B cell (primary cell): ENCODE measurements around the gene PTPRU. TPM values are rescaled to one million over a fixed set of nuclear protein-coding genes. Genes with fewer than 3 reads are reported as not detected.
"Not testable (repeated sequence)": the region's sequence is repeated elsewhere in the genome, so short reads cannot be mapped to it uniquely, and the experiment has no call there.

Source experiments
- ATAC-seq: fragments of 200-7000 bp; cut with Tn5 transposase; one replicate; pipeline ENCODE4 v1.10.0; 2021; ENCODE audit warnings: low read depth, mild to moderate bottlenecking, moderate number of reproducible peaks, moderate library complexity
- CTCF ChIA-PET: fragments of 350-600 bp; sonication (Branson Sonifier 250); formaldehyde crosslinking; loops from one replicate; lab custom pipeline; 2021; ENCODE audit warnings: antibody characterized with exemption, inconsistent platforms; lab: Charles Lee
- POLR2A ChIA-PET: fragments of 350-600 bp; sonication (Branson Sonifier 250); formaldehyde crosslinking; loops from one replicate; lab custom pipeline; 2021; ENCODE audit warnings: antibody characterized with exemption; lab: Charles Lee
- DNase-seq: peaks from one replicate; pipeline ENCODE4 v3.0.0; 2013
- H2AFZ ChIP-seq: 2 replicates; pipeline ENCODE4 v1.6.1; 2012; ENCODE audit warnings: mild to moderate bottlenecking, low read depth, low read length; ENCODE audit not compliant: insufficient read depth, poor library complexity, severe bottlenecking
- H3K27ac ChIP-seq, 2 donors: 1 replicate in 1 of 2; 2 replicates in 1 of 2; pipeline ENCODE4 v1.5.1; 2012 to 2013; ENCODE audit warnings: low read length in 2 of 2, mild to moderate bottlenecking in 2 of 2, moderate library complexity in 1 of 2
- H3K27me3 ChIP-seq, 4 experiments: fragments of 200-600 bp in 1 of 4; sonication (generic) in 1 of 4; replicated peaks in 1 of 4; 1 replicate in 2 of 4; 2 replicates in 2 of 4; pipeline versions ENCODE4 v1.6.1 to v1.7.0; 2013 to 2016; ENCODE audit warnings: low read length in 3 of 4, mild to moderate bottlenecking in 2 of 4, mixed read lengths in 1 of 4, moderate library complexity in 1 of 4; ENCODE audit not compliant: insufficient read depth in 4 of 4, control insufficient read depth in 3 of 4; ENCODE audit errors: control extremely low read depth in 1 of 4
- H3K36me3 ChIP-seq, 2 experiments: replicated peaks in 1 of 2; 1 replicate in 1 of 2; 2 replicates in 1 of 2; pipeline versions ENCODE4 v1.6.1 to v1.7.1; 2013; ENCODE audit warnings: low read length in 1 of 2; ENCODE audit not compliant: insufficient read depth in 2 of 2, control insufficient read depth in 1 of 2; ENCODE audit errors: control extremely low read depth in 1 of 2, extremely low read depth in 1 of 2
- H3K4me1 ChIP-seq, 2 donors: fragments of 200-600 bp in 1 of 2; sonication (generic) in 1 of 2; 1 replicate in 1 of 2; 2 replicates in 1 of 2; pipeline versions ENCODE4 v1.5.1 to v1.6.1; 2013 to 2017; ENCODE audit warnings: low read length in 2 of 2; ENCODE audit not compliant: control insufficient read depth in 2 of 2, insufficient read depth in 2 of 2
- H3K4me2 ChIP-seq: replicated peaks from 2 replicates; pipeline ENCODE3; 2012; ENCODE audit warnings: mild to moderate bottlenecking, low read depth, low read length; ENCODE audit not compliant: poor library complexity, severe bottlenecking
- H3K4me3 ChIP-seq, 5 experiments: fragments of 200-600 bp in 1 of 5; sonication (generic) in 1 of 5; 1 replicate in 3 of 5; 2 replicates in 2 of 5; pipeline versions ENCODE4 v1.5.1 to v1.7.0; 2011 to 2016; ENCODE audit warnings: low read length in 4 of 5, mild to moderate bottlenecking in 4 of 5, low read depth in 2 of 5, control low read depth in 1 of 5, moderate library complexity in 1 of 5; ENCODE audit not compliant: insufficient read depth in 1 of 5; ENCODE audit errors: control extremely low read depth in 1 of 5, extremely low read depth in 1 of 5
- H3K79me2 ChIP-seq: fragments of 200-600 bp; sonication (generic); one replicate; pipeline ENCODE4 v1.6.0; 2016; ENCODE audit warnings: low read length; ENCODE audit not compliant: control insufficient read depth, insufficient read depth
- H3K9ac ChIP-seq: fragments of 200-600 bp; sonication (generic); 2 replicates; pipeline ENCODE4 v1.6.1; 2017; ENCODE audit warnings: mild to moderate bottlenecking, low read length, moderate library complexity
- H3K9me3 ChIP-seq, 3 donors: one replicate each; pipeline versions ENCODE4 v1.6.1 to v1.7.1; 2013; ENCODE audit warnings: low read length in 2 of 3; ENCODE audit not compliant: control insufficient read depth in 2 of 3, insufficient read depth in 1 of 3; ENCODE audit errors: control extremely low read depth in 1 of 3
- H4K20me1 ChIP-seq: 2 replicates; pipeline ENCODE4 v1.6.0; 2012; ENCODE audit warnings: mild to moderate bottlenecking, low read length; ENCODE audit not compliant: insufficient read depth, control insufficient read depth, poor library complexity, severe bottlenecking
- H3K27ac Mint-ChIP-seq: one replicate; pipeline ENCODE4 v1.8.0; 2021; ENCODE audit warnings: mixed read lengths
- H3K27me3 Mint-ChIP-seq: one replicate; pipeline ENCODE4 v1.8.0; 2021; ENCODE audit warnings: mixed read lengths
- H3K4me1 Mint-ChIP-seq: one replicate; pipeline ENCODE4 v1.8.0; 2021; ENCODE audit warnings: mixed read lengths
- H3K4me3 Mint-ChIP-seq: one replicate; pipeline ENCODE4 v1.8.0; 2021; ENCODE audit warnings: mixed read lengths
- H3K9me3 Mint-ChIP-seq: one replicate; pipeline ENCODE4 v1.8.0; 2022; ENCODE audit warnings: mixed read lengths; ENCODE audit not compliant: insufficient read depth
- EZH2 ChIP-seq: IDR thresholded peaks from 2 replicates; pipeline ENCODE4 v1.6.1; 2012; ENCODE audit warnings: borderline replicate concordance, low read depth, mild to moderate bottlenecking, moderate library complexity, low read length; ENCODE audit not compliant: insufficient read depth, poor library complexity, severe bottlenecking
- WGBS: methylation state at CpG from one replicate; pipeline ENCODE4 v1.1.5; 2013; ENCODE audit warnings: missing lambda C conversion rate; ENCODE audit not compliant: insufficient coverage; 5-methylcytosine and 5-hydroxymethylcytosine counted together
- intact Hi-C: fragments of 100-400 bp; cut with micrococcal nuclease; formaldehyde crosslinking; loops from one replicate; pipeline ENCODE4 v1.10.0; 2022
- polyA plus RNA-seq: library from polyadenylated mRNA; depleted of rRNA; stranded (reverse); fragments of >200 nt; gene quantifications from 2 replicates; pipeline ENCODE4 v1.2.3, GENCODE V29; 2012
- total RNA-seq, 2 donors: library from RNA; stranded (reverse); fragments of 120-200 nt in 1 of 2; gene quantifications; 1 replicate in 1 of 2; 2 replicates in 1 of 2; pipeline versions ENCODE4 v1.2.3 to v1.2.4, GENCODE V29; 2013 to 2022
- TF ChIP-seq, protein P1 (sequence below): fragments of 200-600 bp; IDR thresholded peaks from one replicate; pipeline ENCODE4 v1.8.0; 2022; ENCODE audit warnings: antibody characterized with exemption, mild to moderate bottlenecking

Gene PTPRU
- total and polyA plus RNA-seq, 2 donors (not counting 1 experiment from before 2014, with no cell fraction given): 0.10 to 0.25 TPM

DNA sequence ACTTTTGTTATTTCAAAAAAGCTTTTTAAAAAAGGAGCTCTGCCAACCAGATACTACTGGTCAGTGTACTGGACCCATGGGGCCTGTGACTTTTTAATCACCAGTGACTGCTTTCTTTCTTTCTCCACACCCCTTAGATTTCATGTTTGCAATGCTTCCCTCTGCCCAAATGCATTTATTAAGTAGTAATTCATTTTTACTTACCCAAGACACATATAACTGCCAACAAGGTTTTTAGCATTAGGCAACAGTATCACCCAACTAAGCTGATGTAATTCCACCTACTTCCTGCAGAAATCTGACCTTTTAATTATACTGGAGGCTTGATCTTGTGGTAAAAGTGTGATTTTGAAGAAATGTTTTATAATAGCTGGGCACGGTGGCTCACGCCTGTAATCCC lies 18.1 kb upstream of the PTPRU start:
- peaks cover 0 to 36% of the 10 kb centered on the region in 2 experiments for H3K36me3 ChIP-seq
- no peak overlapping the region for H3K4me3 ChIP-seq
- DNase-seq (no peak), ATAC-seq (no peak)
- H3K4me1 Mint-ChIP-seq: no peaks in the 10 kb centered on the region
- H3K27me3 Mint-ChIP-seq: no peaks in the 10 kb centered on the region
- H3K4me1 ChIP-seq: no peaks in the 10 kb centered on the region
- H3K27ac Mint-ChIP-seq: no peak overlapping the region
- no peak overlapping the region for H3K9ac ChIP-seq
- TF ChIP-seq, protein P1, sequence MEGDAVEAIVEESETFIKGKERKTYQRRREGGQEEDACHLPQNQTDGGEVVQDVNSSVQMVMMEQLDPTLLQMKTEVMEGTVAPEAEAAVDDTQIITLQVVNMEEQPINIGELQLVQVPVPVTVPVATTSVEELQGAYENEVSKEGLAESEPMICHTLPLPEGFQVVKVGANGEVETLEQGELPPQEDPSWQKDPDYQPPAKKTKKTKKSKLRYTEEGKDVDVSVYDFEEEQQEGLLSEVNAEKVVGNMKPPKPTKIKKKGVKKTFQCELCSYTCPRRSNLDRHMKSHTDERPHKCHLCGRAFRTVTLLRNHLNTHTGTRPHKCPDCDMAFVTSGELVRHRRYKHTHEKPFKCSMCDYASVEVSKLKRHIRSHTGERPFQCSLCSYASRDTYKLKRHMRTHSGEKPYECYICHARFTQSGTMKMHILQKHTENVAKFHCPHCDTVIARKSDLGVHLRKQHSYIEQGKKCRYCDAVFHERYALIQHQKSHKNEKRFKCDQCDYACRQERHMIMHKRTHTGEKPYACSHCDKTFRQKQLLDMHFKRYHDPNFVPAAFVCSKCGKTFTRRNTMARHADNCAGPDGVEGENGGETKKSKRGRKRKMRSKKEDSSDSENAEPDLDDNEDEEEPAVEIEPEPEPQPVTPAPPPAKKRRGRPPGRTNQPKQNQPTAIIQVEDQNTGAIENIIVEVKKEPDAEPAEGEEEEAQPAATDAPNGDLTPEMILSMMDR: no peak
- no peak for TF ChIP-seq EZH2
- no peaks in the 10 kb centered on the region for H4K20me1 ChIP-seq
- H3K9me3 ChIP-seq: no peaks in the 10 kb centered on the region
- H3K9me3 Mint-ChIP-seq: no peaks in the 10 kb centered on the region
- H3K27ac ChIP-seq: no peak overlapping the region
- ChIA-PET POLR2A (no interaction called here), CTCF (interaction anchor here (1.4 kb wide), 1 partner anchor 13 kb away, joined by 4 read pairs; the partner anchor contains the start of gene MECR)
- WGBS: no CpG with 5 or more reads among the region's 2 CpGs
- H3K27me3 ChIP-seq: no peaks in the 10 kb centered on the region
- intact Hi-C loops: no loop called here
- H3K4me2 ChIP-seq: no peak overlapping the region
- H3K79me2 ChIP-seq: no peaks in the 10 kb centered on the region
- H3K4me3 Mint-ChIP-seq: no peak overlapping the region
- no peak overlapping the region for H2AFZ ChIP-seq

DNA sequence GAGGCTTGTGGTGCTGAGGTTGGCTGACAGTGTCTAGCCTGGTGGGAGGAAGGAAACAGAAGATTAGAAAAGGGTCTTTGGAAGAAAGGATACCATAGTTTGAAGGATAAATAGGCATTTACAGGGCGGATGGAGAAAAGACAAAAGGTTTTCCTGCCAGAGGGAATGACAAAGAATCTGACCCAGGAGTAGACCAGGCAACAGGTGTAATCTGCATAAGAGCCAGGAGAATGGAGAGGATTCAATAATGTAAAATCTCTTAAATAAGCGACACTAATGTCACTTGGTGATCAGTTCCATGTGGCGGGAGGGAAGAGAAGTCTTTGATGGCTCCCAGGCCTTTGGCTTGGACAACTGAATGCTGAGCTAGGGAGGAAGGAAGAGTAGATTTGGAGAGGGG lies 15.0 kb upstream of the PTPRU start:
- no peak overlapping the region for H3K27ac Mint-ChIP-seq
- intact Hi-C loops: no loop called here
- POLR2A ChIA-PET: no interaction called here

DNA sequence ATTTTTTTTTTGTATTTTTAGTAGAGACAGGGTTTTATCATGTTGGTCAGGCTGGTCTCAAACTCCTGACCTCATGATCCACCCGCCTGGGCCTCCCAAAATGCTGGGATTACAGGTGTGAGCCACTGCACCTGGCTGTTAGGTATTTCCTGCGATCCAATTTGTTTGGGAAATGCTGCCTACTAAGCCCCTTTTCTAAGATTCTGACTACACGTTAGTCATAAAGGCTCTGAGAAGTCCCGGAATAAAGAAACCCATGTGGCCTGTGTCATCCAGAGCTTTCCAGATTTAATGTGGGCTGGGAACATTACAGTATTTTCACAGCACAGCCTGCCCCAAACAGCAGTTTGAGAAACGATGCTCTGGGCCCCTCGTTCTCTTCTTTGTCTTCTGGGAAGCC lies 14.1 kb upstream of the PTPRU start:
- POLR2A ChIA-PET, H3K4me2 ChIP-seq, H3K4me3 ChIP-seq, ATAC-seq, H3K4me1 Mint-ChIP-seq, H3K9me3 ChIP-seq, H3K27me3 Mint-ChIP-seq, H3K27me3 ChIP-seq, H4K20me1 ChIP-seq, H3K4me1 ChIP-seq, DNase-seq, H3K9ac ChIP-seq, H3K27ac Mint-ChIP-seq, H3K9me3 Mint-ChIP-seq, H2AFZ ChIP-seq, intact Hi-C loops, H3K27ac ChIP-seq, H3K4me3 Mint-ChIP-seq, H3K79me2 ChIP-seq: not testable (repeated sequence)
- H3K36me3 ChIP-seq: peaks cover 3 to 23% of the 10 kb centered on the region in 2 experiments
- 98% methylated on average over 6 of the region's 6 CpGs for WGBS
- CTCF ChIA-PET: interaction anchor here (0.6 to 0.8 kb wide), 2 partner anchors 197 to 1596 kb away, joined by 3 to 4 read pairs; no protein-coding TSS in a partner anchor

More for the DNA sequence above, 15.0 kb upstream of the PTPRU start:
- no peaks in the 10 kb centered on the region for H3K79me2 ChIP-seq
- no peaks in the 10 kb centered on the region for H3K9me3 ChIP-seq
- Mint-ChIP-seq H3K9me3 (no peaks in the 10 kb centered on the region), H3K4me1 (no peaks in the 10 kb centered on the region), H3K27me3 (no peaks in the 10 kb centered on the region), H3K4me3 (no peak overlapping the region)
- 100% methylated on average over 3 of the region's 3 CpGs for WGBS
- no peak for TF ChIP-seq EZH2
- H3K9ac ChIP-seq: no peak overlapping the region
- no peaks in the 10 kb centered on the region for H3K27me3 ChIP-seq
- H2AFZ ChIP-seq: no peak overlapping the region
- H3K4me1 ChIP-seq: no peaks in the 10 kb centered on the region
- CTCF ChIA-PET: interaction anchor here (0.6 kb wide), 1 partner anchor 1597 kb away, joined by 4 read pairs; no protein-coding TSS in a partner anchor
- ATAC-seq: no peak
- H3K4me2 ChIP-seq: no peak overlapping the region
- DNase-seq: no peak
- H3K27ac ChIP-seq: no peak overlapping the region
- H3K36me3 ChIP-seq: peaks cover 3 to 27% of the 10 kb centered on the region in 2 experiments
- no peaks in the 10 kb centered on the region for H4K20me1 ChIP-seq
- no peak overlapping the region for H3K4me3 ChIP-seq
